SHP77 (cell line): ENCODE results near the gene CAST.
"Not testable (repeated sequence)": the region's sequence is repeated elsewhere in the genome, so short reads cannot be mapped to it uniquely, and the experiment has no call there.

Experiments
- DNase-seq, 2 experiments: peaks; one replicate each; lab custom pipeline; 2025; lab: John Stamatoyannopoulos, UW

CAST gene

DNA sequence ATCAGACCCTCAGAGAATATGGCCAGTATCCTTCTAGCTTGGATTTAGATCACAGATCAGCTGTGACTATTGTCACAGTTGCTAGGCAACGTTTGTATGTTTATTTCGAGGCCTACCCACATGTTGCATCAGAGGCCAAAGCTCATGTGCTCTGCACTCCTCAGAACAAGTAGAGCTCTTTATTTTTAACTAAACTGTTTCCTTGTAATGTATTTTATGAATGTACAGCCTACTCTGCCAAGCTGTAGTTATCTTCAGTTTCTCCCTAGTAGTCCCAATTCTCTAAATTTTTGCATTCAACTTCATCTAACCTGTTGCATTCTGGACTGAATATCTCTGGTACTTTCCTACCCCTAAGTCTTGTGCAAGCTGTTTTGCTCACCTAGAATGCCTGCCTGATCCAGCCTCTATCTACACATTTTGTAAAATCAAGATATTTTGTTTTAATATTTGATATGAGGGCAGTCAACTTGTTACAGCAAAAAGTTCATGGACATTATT, 52.8 kb downstream of the CAST start:
- DNase-seq = peak; percentile 8 to 37

- DNase-seq = no peak
Measured at GRCh38 chr5:96716007-96716406, 53.8 kb downstream of the CAST start.

DNA sequence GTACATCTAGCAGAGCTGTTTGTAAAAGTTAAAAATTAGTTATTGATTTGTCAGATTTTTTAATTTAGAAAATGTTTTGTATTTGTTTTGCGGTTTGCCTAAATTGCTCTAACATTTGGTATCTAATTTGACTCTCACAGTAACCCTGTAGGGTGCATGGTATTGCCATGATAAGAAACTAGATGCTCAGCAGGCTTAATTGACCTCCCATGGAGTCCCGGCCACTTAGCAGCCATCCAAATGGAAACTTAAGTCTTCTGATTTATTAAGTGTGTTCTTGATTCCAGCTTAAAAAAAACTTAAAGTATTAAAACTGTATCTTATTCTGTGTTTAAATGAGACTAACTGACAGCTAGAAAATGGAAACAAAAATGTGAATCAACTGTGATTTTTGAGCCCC, 54.5 kb downstream of the CAST start:
- DNase-seq = no peak

DNA sequence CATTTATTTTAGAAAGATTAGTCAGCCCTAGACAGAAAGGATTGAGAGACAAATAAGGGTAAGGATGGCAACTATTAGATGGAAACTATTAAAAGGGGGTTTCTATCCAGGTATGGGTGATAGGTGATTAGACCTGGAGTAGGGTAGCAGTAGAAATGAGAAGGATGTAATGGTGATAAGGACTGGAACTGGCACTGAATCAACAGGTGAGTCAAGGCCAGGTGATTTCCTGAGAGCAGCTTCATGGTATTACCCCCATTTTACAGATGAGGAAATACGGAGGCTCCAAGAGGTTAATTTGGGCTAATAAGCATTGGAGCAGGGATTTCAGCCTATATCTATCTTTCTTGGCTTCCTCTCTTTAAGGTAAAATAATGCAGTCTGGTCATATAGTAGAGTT, 55.7 kb downstream of the CAST start:
- no peak for DNase-seq

- no peak for DNase-seq
Measured at GRCh38 chr5:96718635-96719077, 56.5 kb downstream of the CAST start.

DNA sequence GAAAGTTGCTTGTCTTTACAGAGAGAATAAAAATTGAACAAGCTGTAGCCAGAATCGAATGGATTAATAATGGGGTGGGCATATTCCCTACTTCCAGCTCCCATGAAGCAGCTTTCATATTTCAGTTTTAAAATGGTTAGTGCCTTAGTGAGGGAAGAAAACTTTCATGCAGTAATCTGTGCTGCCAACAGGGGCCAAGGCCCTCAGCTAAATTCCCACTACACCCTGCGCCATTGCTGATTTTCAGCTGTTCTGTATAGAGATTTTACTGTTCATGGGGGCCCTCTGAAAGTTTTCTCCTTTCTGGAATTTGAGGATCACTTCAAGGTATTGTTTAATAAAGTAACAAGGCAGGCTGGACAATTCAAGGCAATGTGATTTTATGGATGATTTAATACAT, 58.2 kb downstream of the CAST start:
- no peak for DNase-seq

- DNase-seq = no peak
Measured at GRCh38 chr5:96721351-96721977, 59.3 kb downstream of the CAST start.

DNA sequence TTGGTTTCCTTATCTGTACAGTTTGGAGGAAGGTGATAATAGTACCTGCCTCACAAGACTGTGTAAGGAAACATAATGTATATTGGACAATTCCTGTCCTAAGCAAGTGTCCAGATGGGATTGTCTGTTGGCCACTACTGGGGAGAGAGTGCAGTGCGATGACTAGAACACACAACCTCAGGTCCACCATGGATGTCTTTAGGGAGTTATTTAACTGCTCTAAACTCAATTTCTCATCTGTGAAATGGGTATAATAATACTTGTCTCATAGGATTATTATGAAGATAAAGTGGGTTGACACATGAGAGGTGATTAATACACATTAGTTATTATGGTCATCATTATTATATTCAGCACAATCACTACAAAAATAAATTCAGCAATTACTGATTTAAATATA, 63.1 kb downstream of the CAST start:
- DNase-seq = no peak

- no peak for DNase-seq
Measured at GRCh38 chr5:96726802-96727201, 64.6 kb downstream of the CAST start.

DNA sequence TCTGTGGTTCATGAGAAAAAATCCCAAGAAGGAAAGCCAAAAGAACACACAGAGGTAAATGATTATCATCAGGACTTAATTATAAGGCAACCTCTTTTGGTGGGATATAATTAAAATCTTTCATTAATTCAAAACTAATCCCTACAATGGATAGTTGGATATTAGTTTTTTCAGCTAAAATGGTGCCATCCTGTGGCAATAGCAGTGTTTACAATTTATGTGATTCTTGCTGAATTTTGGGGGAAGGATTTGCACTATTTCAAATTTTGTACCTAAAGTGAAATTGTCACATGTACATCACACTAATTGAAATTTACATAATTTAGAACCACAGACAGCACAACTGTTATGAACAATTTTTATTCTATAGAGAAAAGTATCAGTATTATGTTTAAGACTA, 67.0 kb downstream of the CAST start:
- DNase-seq = no peak

DNA sequence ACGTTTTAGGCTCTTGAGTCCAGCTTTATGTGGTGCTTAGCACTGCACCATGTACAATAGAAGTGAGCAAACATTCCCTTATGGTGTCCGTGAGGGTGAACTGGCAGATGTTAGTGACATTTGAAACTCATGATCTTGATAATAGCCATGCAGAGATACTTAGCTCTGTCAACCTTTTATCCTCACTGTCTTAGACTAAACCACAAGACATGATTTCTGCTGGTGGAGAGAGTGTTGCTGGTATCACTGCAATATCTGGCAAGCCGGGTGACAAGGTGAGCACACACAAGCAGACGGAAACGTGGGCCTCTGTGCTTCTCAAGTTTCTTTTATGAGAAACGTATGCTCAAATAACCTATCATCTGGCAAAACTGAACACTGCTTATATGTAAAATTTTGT, 68.4 kb downstream of the CAST start:
- DNase-seq = no peak

DNA sequence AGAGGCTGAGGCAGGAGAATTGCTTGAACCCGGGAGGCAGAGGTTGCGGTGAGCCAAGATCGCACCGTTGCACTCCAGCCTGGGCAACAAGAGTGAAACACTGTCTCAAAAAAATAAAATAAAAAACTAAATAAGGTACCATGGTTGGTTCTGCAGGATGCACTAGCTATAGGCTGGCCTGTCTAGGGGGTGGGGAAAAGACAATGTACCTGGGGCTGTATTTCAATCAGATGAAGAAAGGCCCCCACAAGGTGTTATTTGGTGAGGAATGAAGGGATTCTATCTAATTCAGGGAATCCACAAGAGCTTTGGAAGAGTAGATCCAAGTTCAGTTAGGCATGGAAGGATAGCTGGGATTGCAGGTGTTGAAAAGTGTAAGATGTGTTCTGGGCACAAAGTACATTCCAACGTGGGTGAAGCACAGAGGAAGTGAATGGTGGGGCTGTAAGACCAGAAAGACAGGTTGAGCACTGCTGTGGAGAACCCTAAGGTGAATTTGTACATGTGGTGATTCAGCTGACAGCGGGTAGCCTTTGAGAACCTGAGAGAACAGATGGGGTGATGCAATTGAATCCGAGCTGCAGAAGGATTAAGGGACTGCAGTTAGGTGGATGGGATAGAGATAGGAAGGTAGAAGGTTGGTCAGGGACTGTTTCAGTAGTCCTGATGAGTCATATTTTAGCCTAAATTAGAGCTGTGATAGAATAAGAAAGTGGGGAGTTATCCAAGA, 71.8 kb downstream of the CAST start:
- DNase-seq = no peak

GRCh38 chr5:96734871-96735325, 72.7 kb downstream of the CAST start:
- DNase-seq = no peak

DNA sequence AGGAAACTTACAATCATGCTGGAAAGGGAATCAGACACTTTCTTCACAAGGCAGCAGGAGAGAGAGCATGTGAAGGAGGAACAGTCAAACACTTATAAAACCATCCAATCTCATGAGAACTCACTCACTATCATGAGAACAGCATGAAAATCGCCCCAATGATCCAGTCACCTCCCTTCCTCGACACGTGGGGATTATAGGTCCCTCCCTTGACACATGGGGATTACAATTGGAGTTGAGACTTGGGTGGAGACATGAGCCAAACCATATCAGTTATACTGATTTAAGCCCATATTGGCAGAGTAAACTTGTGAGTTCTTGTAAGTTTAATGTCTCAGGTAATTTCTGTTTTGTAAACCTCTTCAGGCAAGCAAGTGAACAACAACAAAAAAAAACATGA, 74.8 kb downstream of the CAST start:
- no peak for DNase-seq

- no peak for DNase-seq
Measured at GRCh38 chr5:96741106-96741505, 78.9 kb downstream of the CAST start.

GRCh38 chr5:96741891-96742309, 79.7 kb downstream of the CAST start:
- no peak for DNase-seq

- no peak for DNase-seq
Measured at GRCh38 chr5:96742538-96742937, 80.4 kb downstream of the CAST start.

DNA sequence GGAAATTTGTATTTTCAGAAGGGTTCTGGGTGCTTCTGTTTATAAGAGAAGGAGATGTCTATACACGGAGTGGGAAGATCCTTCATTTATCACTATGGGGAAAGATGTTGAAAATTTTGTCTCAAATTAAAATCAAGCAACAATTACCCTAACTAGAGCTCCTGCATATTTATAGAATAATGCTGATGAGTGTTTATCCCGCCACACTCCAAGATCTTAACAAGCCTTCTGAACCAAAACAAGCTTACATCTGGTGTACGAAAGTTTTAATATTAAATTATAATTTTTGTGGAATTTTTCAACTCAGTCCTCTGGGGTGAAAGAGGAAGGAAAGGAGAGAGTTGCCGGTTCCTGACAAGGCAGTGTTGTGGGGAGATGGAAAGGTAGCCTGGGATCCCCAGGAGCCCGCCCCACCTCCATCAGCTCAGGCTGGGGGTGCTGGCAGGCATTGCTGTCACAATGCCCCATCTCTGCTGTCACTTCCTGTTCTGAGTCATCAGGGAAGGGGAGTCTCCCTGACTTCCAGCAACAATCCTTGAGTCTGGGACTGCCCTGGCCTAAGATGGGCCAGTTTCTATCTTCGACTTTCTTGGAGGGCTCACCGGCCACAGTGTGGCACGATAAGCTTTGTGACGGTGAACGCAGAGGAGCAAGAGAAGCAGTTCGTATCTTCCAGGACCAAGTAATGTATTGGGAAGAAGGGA, 81.0 kb downstream of the CAST start:
- no peak for DNase-seq

GRCh38 chr5:96743805-96744204, 81.6 kb downstream of the CAST start:
- DNase-seq = no peak

DNA sequence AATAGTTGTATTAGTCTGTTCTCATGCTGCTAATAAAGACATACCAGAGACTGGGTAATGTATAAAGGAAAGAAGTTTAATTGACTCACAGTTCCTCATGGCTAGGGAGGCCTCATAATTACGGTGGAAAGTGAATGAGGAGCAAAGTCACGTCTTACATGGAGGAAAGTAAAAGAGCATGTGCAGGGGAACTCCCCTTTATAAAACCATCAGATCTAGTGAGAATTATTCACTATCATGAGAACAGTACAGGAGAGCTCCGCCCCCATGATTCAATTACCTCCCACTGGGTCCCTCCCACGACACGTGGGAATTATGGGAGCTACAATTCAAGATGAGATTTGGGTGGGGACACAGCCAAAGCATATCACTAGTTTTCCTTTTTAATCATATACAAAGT, 82.0 kb downstream of the CAST start:
- not testable (repeated sequence) for DNase-seq

- DNase-seq = no peak
Measured at GRCh38 chr5:96745025-96745424, 82.8 kb downstream of the CAST start.

GRCh38 chr5:96745844-96746531, 83.8 kb downstream of the CAST start:
- DNase-seq = no peak
